Measurements from ENCODE around the gene PRH1.

Gene PRH1

DNA sequence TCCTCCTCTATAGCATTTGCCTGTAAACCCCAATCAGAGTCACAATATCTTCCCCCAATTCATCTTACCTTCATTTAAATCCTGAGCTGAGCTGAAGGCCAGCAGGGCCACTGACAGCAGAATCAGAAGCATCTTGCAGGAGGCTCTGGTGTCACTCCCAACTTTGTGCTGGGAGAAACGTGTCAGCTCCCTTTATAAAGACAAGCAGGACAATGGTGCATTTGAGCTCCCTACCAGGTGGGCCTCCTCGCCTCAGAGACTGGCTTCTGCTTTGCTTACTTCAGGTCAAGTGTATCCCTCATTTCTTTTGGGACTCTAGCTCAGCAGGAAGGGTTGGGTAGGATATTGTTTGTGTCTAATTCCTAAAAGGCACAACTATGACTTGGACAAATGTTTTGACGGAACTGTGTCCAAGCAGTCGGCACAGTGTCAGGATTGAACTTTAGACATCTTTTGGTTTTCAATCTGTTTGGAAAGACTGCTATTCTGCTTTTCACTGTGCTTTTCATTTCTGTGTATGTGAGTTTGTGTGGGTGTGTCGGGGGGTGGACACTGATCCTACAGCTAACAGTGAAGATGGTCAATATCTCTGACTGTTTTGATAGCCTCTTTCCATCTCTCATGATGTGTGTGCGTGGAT is at the start of gene PRH1:
TSS of gene PRH1 (minus strand) at position 170 of the 640 bp plus-strand sequence. CDS start at position 132, 38 bp downstream.
- no peak for DNase-seq (ENCODE audit: low spot score)
- in situ Hi-C loops (cut with MboI; ENCODE audit: low sequenced_read_pairs, unreplicated experiment) = no loop called here
- TF ChIP-seq, protein P1, sequence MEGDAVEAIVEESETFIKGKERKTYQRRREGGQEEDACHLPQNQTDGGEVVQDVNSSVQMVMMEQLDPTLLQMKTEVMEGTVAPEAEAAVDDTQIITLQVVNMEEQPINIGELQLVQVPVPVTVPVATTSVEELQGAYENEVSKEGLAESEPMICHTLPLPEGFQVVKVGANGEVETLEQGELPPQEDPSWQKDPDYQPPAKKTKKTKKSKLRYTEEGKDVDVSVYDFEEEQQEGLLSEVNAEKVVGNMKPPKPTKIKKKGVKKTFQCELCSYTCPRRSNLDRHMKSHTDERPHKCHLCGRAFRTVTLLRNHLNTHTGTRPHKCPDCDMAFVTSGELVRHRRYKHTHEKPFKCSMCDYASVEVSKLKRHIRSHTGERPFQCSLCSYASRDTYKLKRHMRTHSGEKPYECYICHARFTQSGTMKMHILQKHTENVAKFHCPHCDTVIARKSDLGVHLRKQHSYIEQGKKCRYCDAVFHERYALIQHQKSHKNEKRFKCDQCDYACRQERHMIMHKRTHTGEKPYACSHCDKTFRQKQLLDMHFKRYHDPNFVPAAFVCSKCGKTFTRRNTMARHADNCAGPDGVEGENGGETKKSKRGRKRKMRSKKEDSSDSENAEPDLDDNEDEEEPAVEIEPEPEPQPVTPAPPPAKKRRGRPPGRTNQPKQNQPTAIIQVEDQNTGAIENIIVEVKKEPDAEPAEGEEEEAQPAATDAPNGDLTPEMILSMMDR (IDR thresholded peaks at IDR 0.05; ENCODE audit: borderline replicate concordance, control extremely low read depth, extremely low read depth, insufficient read depth, missing control alignments) = no peak

DNA sequence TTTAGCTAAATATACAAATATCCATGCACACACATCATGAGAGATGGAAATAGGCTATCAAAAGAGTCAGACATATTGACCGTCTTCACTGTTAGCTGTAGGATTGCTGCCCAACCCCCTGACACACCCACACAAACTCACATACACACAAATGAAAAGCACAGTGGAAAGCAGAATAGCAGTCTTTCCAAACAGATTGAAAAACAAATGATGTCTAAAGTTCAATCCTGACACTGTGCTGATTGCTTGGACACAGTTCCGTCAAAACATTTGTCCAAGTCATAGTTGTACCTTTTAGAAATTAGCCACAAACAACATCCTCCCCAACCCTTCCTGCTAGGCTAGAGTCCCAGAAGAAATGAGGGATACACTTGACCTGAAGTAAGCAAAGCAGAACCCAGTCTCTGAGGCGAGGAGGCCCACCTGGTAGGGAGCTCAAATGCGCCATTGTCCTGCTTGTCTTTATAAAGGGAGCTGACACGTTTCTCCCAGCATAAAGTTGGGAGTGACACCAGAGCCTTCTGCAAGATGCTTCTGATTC is 44.8 kb upstream of the PRH1 start, which contains the start of gene PRH2:
TSS of gene PRH2 (plus strand) at position 491 of the 541 bp plus-strand sequence. CDS start at position 529, 38 bp downstream.
- no peak for DNase-seq (ENCODE audit: low spot score)
- in situ Hi-C loops (cut with MboI; ENCODE audit: low sequenced_read_pairs, unreplicated experiment) = no loop called here
- TF ChIP-seq, protein P1 (IDR thresholded peaks at IDR 0.05; ENCODE audit: borderline replicate concordance, control extremely low read depth, extremely low read depth, insufficient read depth, missing control alignments) = no peak

DNA sequence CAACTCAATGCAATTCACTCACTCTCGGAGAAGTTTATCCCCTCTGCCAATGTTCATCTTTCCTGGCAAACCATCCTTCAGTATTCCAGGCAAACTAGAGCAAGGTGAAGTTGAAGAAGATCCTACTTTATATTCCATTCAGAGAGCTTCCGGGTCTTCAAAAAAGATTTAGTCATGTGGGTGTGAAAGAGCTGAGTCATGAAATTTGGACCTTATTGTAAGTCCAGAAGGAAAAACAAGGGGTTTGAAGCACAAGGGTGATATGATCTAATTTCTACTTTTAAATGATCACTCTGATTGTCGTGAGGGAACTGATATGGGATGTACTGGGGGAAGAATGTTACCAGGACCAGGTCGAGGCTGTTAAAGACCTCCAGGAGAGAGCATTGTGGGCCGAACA is 42.2 kb upstream of the PRH1 start:
- in situ Hi-C loops (cut with MboI; ENCODE audit: low sequenced_read_pairs, unreplicated experiment) = no loop called here
- TF ChIP-seq, protein P1 (IDR thresholded peaks at IDR 0.05; ENCODE audit: borderline replicate concordance, control extremely low read depth, extremely low read depth, insufficient read depth, missing control alignments) = no peak
- no peak for DNase-seq (ENCODE audit: low spot score)

DNA sequence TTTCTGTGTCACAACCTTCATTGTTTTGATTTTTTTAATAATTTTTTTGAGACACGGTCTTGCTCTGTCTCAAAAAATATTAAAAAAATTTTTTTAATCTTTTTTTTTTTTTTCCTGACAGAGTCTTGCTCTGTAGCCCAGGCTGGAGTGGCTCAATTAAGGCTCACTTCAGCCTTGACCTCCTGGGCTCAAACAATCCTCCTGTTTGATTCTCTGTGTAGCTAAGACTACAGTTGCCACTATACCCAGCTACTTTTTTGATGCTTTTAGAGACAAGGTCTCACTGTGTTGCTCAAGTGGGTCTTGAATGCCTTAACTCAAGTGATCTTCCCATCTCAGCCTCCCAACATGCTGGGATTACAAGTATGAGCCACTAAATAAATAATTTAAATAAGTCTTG is 35.8 kb upstream of the PRH1 start:
- DNase-seq (ENCODE audit: low spot score) = no peak
- in situ Hi-C loops (cut with MboI; ENCODE audit: low sequenced_read_pairs, unreplicated experiment) = no loop called here

DNA sequence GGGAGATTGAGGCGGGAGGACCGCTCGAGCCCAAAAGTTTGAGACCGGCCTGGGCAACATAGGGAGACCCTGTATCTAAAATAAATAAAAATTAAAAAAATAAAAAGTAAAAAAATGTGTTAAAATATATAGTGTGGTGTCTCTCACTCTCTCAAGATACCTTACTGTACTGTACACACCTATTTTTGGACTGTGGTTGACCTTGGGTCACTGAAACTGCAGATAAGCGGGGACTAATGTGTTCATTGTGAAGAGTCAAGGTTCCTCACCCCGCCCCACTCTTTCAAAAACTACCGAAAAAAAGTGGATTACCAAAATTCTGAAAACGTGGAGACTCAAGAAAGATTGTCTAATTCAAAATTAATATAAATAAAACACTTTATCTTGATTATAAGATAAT is 26.3 kb upstream of the PRH1 start:
- in situ Hi-C loops (cut with MboI; ENCODE audit: low sequenced_read_pairs, unreplicated experiment) = no loop called here
- no peak for DNase-seq (ENCODE audit: low spot score)
- TF ChIP-seq, protein P1 (IDR thresholded peaks at IDR 0.05; ENCODE audit: borderline replicate concordance, control extremely low read depth, extremely low read depth, insufficient read depth, missing control alignments) = no peak

More for the DNA sequence above, 35.8 kb upstream of the PRH1 start:
- TF ChIP-seq, protein P1 (IDR thresholded peaks at IDR 0.05; ENCODE audit: borderline replicate concordance, control extremely low read depth, extremely low read depth, insufficient read depth, missing control alignments) = no peak

DNA sequence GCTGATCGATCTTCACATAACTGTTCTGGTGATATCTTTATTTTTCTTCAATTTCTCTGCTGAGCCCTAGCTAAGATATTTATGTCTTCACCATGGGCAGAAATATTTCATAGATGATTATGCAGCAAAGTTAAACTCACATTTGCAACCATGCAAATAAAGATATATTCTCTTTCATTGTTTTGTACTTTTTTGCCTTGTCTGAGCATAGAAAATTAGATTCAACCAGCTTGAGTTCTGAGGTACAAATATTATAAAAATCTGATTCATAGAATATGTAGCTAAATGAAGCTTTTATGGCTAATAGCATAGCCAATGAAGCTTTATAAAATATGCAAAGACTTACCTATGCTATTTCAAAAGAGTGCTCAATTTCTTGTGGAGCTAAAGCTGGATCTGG is 25.4 kb upstream of the PRH1 start, which contains the start of gene TAS2R13:
TSS of gene TAS2R13 (minus strand) at position 101 of the 400 bp plus-strand sequence. CDS start 264 bp downstream, outside the sequence.
- TF ChIP-seq, protein P1 (IDR thresholded peaks at IDR 0.05; ENCODE audit: borderline replicate concordance, control extremely low read depth, extremely low read depth, insufficient read depth, missing control alignments) = no peak
- DNase-seq (ENCODE audit: low spot score) = no peak
- in situ Hi-C loops (cut with MboI; ENCODE audit: low sequenced_read_pairs, unreplicated experiment) = no loop called here
